GM19397 (cell line): Measurements from ENCODE around the gene OBP2A.
"Not testable (repeated sequence)": the region's sequence is repeated elsewhere in the genome, so short reads cannot be mapped to it uniquely, and the experiment has no call there.

ENCODE experiments used
- ATAC-seq: cut with Tn5 transposase; IDR thresholded peaks from one replicate; pipeline ENCODE4 v1.9.1; 2021; ENCODE audit warnings: mild to moderate bottlenecking, moderate library complexity; ENCODE audit not compliant: unreplicated experiment

OBP2A gene

GRCh38 chr9:135509458-135509857 is 36.5 kb upstream of the OBP2A start:
- ATAC-seq = no peak

- no peak for ATAC-seq
Observed at GRCh38 chr9:135512241-135512603, 33.7 kb upstream of the OBP2A start.

- no peak for ATAC-seq
Observed at GRCh38 chr9:135512904-135513303, 33.0 kb upstream of the OBP2A start.

GRCh38 chr9:135513351-135513846 is 32.5 kb upstream of the OBP2A start:
- ATAC-seq = no peak

- not testable (repeated sequence) for ATAC-seq
Observed at GRCh38 chr9:135513906-135514305, 32.0 kb upstream of the OBP2A start.

- no peak for ATAC-seq
Observed at GRCh38 chr9:135514342-135515082, 31.4 kb upstream of the OBP2A start.

GRCh38 chr9:135515083-135515951 is 30.6 kb upstream of the OBP2A start:
- no peak for ATAC-seq

GRCh38 chr9:135516132-135516860 is 29.6 kb upstream of the OBP2A start:
- no peak for ATAC-seq

- no peak for ATAC-seq
Observed at GRCh38 chr9:135517407-135517822, 28.5 kb upstream of the OBP2A start.

GRCh38 chr9:135519179-135519971 is 26.6 kb upstream of the OBP2A start:
- ATAC-seq = no peak

- ATAC-seq = no peak
Observed at GRCh38 chr9:135520916-135521607, 24.9 kb upstream of the OBP2A start, which contains the start of gene LCN1. Gene LCN1, plus strand, starts transcription at chr9:135521440. Its CDS starts 58 bp downstream, at chr9:135521498.

GRCh38 chr9:135521608-135522095 is 24.3 kb upstream of the OBP2A start:
- no peak for ATAC-seq

- no peak for ATAC-seq
Observed at GRCh38 chr9:135522137-135522877, 23.6 kb upstream of the OBP2A start.

- ATAC-seq = no peak
Observed at GRCh38 chr9:135522931-135523330, 23.0 kb upstream of the OBP2A start.

- no peak for ATAC-seq
Observed at GRCh38 chr9:135523521-135524129, 22.3 kb upstream of the OBP2A start.

- no peak for ATAC-seq
Observed at GRCh38 chr9:135524130-135524861, 21.6 kb upstream of the OBP2A start.

GRCh38 chr9:135525241-135526088 is 20.5 kb upstream of the OBP2A start:
- no peak for ATAC-seq
